ENCODE results near the gene HOXB2.

GRCh38 chr17:48529683-48530009 lies 15.3 kb downstream of the HOXB2 start:
- no peak for TF ChIP-seq CTCF (conservative IDR thresholded peaks at IDR 0.05 in 1 of 2, IDR thresholded peaks at IDR 0.05 in 1 of 2; ENCODE audit: low read depth in 1 of 2, low read length in 2 of 2)
- TF ChIP-seq EZH2 (IDR thresholded peaks at IDR 0.05; ENCODE audit: low read length, missing control alignments): no peak
